HG02798 (cell line): Measurements from ENCODE around the gene AFF3.

Experiments
- ATAC-seq: cut with Tn5 transposase; IDR thresholded peaks from one replicate; pipeline ENCODE4 v1.9.1; 2021; ENCODE audit warnings: mild to moderate bottlenecking; ENCODE audit not compliant: unreplicated experiment, poor library complexity

The AFF3 gene

GRCh38 chr2:99812426-99812825 is 330.0 kb downstream of the AFF3 start:
- ATAC-seq, result no peak

GRCh38 chr2:99811544-99811943 is 330.8 kb downstream of the AFF3 start:
- no peak for ATAC-seq

- no peak for ATAC-seq
Measured at GRCh38 chr2:99810225-99810624, 332.2 kb downstream of the AFF3 start.

- no peak for ATAC-seq
Measured at GRCh38 chr2:99809259-99809900, 333.0 kb downstream of the AFF3 start.

GRCh38 chr2:99808361-99809200 is 333.8 kb downstream of the AFF3 start:
- ATAC-seq, result no peak

GRCh38 chr2:99806758-99807157 is 335.6 kb downstream of the AFF3 start:
- ATAC-seq, result no peak

GRCh38 chr2:99805930-99806476 is 336.4 kb downstream of the AFF3 start:
- no peak for ATAC-seq

GRCh38 chr2:99803846-99804245 is 338.5 kb downstream of the AFF3 start:
- ATAC-seq, result no peak

- no peak for ATAC-seq
Measured at GRCh38 chr2:99802734-99803133, 339.7 kb downstream of the AFF3 start.

GRCh38 chr2:99801327-99801901 is 341.0 kb downstream of the AFF3 start:
- no peak for ATAC-seq

GRCh38 chr2:99797475-99797874 is 344.9 kb downstream of the AFF3 start:
- no peak for ATAC-seq

GRCh38 chr2:99794414-99794813 is 348.0 kb downstream of the AFF3 start:
- no peak for ATAC-seq

- no peak for ATAC-seq
Measured at GRCh38 chr2:99793022-99793421, 349.4 kb downstream of the AFF3 start.

- no peak for ATAC-seq
Measured at GRCh38 chr2:99789849-99790248, 352.5 kb downstream of the AFF3 start.

- no peak for ATAC-seq
Measured at GRCh38 chr2:99787769-99788382, 354.5 kb downstream of the AFF3 start.

GRCh38 chr2:99786636-99787390 is 355.6 kb downstream of the AFF3 start:
- no peak for ATAC-seq

GRCh38 chr2:99784946-99785345 is 357.4 kb downstream of the AFF3 start:
- no peak for ATAC-seq

GRCh38 chr2:99784282-99784681 is 358.1 kb downstream of the AFF3 start:
- no peak for ATAC-seq

GRCh38 chr2:99780276-99780675 is 362.1 kb downstream of the AFF3 start:
- no peak for ATAC-seq

GRCh38 chr2:99779276-99779675 is 363.1 kb downstream of the AFF3 start:
- no peak for ATAC-seq
